ENCODE results near the gene LAMC3.
"Not testable (repeated sequence)": the region's sequence is repeated elsewhere in the genome, so short reads cannot be mapped to it uniquely, and the experiment has no call there.

LAMC3 gene

GRCh38 chr9:131097126-131097947 lies 88.4 kb downstream of the LAMC3 start:
- no peak for DNase-seq (ENCODE audit: low read depth)

- DNase-seq (ENCODE audit: low read depth) = no peak
Measured at GRCh38 chr9:131097948-131098278, 88.9 kb downstream of the LAMC3 start.

GRCh38 chr9:131098391-131099101 lies 89.6 kb downstream of the LAMC3 start:
- no peak for DNase-seq (ENCODE audit: low read depth)

- no peak for DNase-seq (ENCODE audit: low read depth)
Measured at GRCh38 chr9:131099102-131099606, 90.2 kb downstream of the LAMC3 start.

GRCh38 chr9:131099845-131100244 lies 90.9 kb downstream of the LAMC3 start:
- not testable (repeated sequence) for DNase-seq (ENCODE audit: low read depth)

- DNase-seq (ENCODE audit: low read depth) = no peak
Measured at GRCh38 chr9:131100445-131100844, 91.5 kb downstream of the LAMC3 start.

GRCh38 chr9:131101207-131101964 lies 92.4 kb downstream of the LAMC3 start:
- DNase-seq (ENCODE audit: low read depth) = no peak

GRCh38 chr9:131103024-131103423 lies 94.0 kb downstream of the LAMC3 start:
- no peak for DNase-seq (ENCODE audit: low read depth)

- no peak for DNase-seq (ENCODE audit: low read depth)
Measured at GRCh38 chr9:131103535-131103934, 94.6 kb downstream of the LAMC3 start.

- no peak for DNase-seq (ENCODE audit: low read depth)
Measured at GRCh38 chr9:131104016-131104740, 95.2 kb downstream of the LAMC3 start.

- no peak for DNase-seq (ENCODE audit: low read depth)
Measured at GRCh38 chr9:131105952-131106351, 97.0 kb downstream of the LAMC3 start.

- no peak for DNase-seq (ENCODE audit: low read depth)
Measured at GRCh38 chr9:131107760-131108159, 98.8 kb downstream of the LAMC3 start.

GRCh38 chr9:131111186-131111853 lies 102.3 kb downstream of the LAMC3 start:
- DNase-seq (ENCODE audit: low read depth) = no peak

GRCh38 chr9:131111854-131112311 lies 102.9 kb downstream of the LAMC3 start:
- DNase-seq (ENCODE audit: low read depth) = no peak

GRCh38 chr9:131112374-131113154 lies 103.6 kb downstream of the LAMC3 start:
- DNase-seq (ENCODE audit: low read depth) = no peak

- no peak for DNase-seq (ENCODE audit: low read depth)
Measured at GRCh38 chr9:131113655-131114054, 104.7 kb downstream of the LAMC3 start.

- no peak for DNase-seq (ENCODE audit: low read depth)
Measured at GRCh38 chr9:131114084-131114535, 105.1 kb downstream of the LAMC3 start.

- DNase-seq (ENCODE audit: low read depth) = not testable (repeated sequence)
Measured at GRCh38 chr9:131115360-131115742, 106.4 kb downstream of the LAMC3 start.

- DNase-seq (ENCODE audit: low read depth) = no peak
Measured at GRCh38 chr9:131116281-131117120, 107.5 kb downstream of the LAMC3 start.
